NT2/D1 (cell line): ENCODE measurements around the gene EOMES.

Experiments
- SUZ12 ChIP-seq: IDR thresholded peaks from 2 replicates; pipeline ENCODE4 v1.6.1; 2011; ENCODE audit not compliant: insufficient read length, insufficient read depth; ENCODE audit errors: extremely low read depth
- YY1 ChIP-seq: IDR thresholded peaks from 2 replicates; pipeline ENCODE4 v1.6.1; 2011; ENCODE audit not compliant: insufficient read length, insufficient read depth
- ZNF274 ChIP-seq: IDR thresholded peaks from 2 replicates; pipeline ENCODE4 v1.6.1; 2011; ENCODE audit warnings: mild to moderate bottlenecking, low read depth, low read length

DNA sequence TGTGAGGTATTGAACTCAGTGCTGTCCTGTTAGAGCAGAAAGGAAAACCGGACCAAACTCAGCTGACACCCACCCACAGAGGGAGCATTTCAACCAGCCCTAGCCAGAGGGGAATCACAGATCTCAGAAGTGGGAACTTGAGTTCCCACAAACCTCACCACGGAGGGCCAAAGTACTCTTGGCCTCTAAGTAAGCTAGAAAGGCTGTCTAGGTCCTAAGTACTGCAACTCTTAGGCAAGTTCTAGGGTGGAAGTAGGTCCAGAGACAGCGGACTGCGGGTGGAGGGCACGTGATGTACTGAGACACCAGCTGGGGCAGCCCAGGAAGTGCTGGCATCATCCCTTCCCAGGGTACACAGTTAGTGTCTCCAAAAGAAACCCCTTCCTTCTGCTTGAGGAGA, 34.1 kb downstream of the EOMES start:
- no peak for TF ChIP-seq SUZ12
- no peak for TF ChIP-seq YY1
- no peak for TF ChIP-seq ZNF274
